GM19467 (cell line): ENCODE results near the gene NCBP1.
"Not testable (repeated sequence)": the region's sequence is repeated elsewhere in the genome, so short reads cannot be mapped to it uniquely, and the experiment has no call there.

ENCODE experiments used
- ATAC-seq: cut with Tn5 transposase; IDR thresholded peaks from one replicate; pipeline ENCODE4 v1.9.1; 2021; ENCODE audit warnings: mild to moderate bottlenecking, moderate library complexity; ENCODE audit not compliant: unreplicated experiment

The NCBP1 gene

GRCh38 chr9:97668485-97668884, 34.9 kb downstream of the NCBP1 start:
- no peak for ATAC-seq

GRCh38 chr9:97670586-97670985, 37.0 kb downstream of the NCBP1 start:
- no peak for ATAC-seq

GRCh38 chr9:97672403-97672802, 38.8 kb downstream of the NCBP1 start:
- no peak for ATAC-seq

GRCh38 chr9:97673922-97674321, 40.3 kb downstream of the NCBP1 start:
- no peak for ATAC-seq

- ATAC-seq = no peak
These were observed 42.0 kb downstream of the NCBP1 start for GRCh38 chr9:97675655-97676054.

GRCh38 chr9:97682242-97682641, 48.6 kb downstream of the NCBP1 start:
- ATAC-seq = no peak

- ATAC-seq = no peak
These were observed 55.0 kb downstream of the NCBP1 start for GRCh38 chr9:97688654-97689053.

GRCh38 chr9:97689401-97690180, 56.0 kb downstream of the NCBP1 start:
- ATAC-seq = no peak

GRCh38 chr9:97694769-97695168, 61.1 kb downstream of the NCBP1 start:
- ATAC-seq = no peak

GRCh38 chr9:97695390-97695789, 61.8 kb downstream of the NCBP1 start:
- ATAC-seq = no peak

- no peak for ATAC-seq
These were observed 62.6 kb downstream of the NCBP1 start for GRCh38 chr9:97695995-97696802.

GRCh38 chr9:97696803-97697601, 63.4 kb downstream of the NCBP1 start, which contains the start of gene XPA:
Gene XPA, minus strand, starts transcription at chr9:97697340. Its CDS starts 48 bp downstream, at chr9:97697292.
- ATAC-seq = peak; percentile 92

GRCh38 chr9:97697837-97698236, 64.2 kb downstream of the NCBP1 start:
- ATAC-seq = no peak

GRCh38 chr9:97698865-97699264, 65.2 kb downstream of the NCBP1 start:
- ATAC-seq = no peak

- ATAC-seq = not testable (repeated sequence)
These were observed 65.7 kb downstream of the NCBP1 start for GRCh38 chr9:97699281-97699680.

GRCh38 chr9:97699824-97700223, 66.2 kb downstream of the NCBP1 start:
- not testable (repeated sequence) for ATAC-seq

- no peak for ATAC-seq
These were observed 70.1 kb downstream of the NCBP1 start for GRCh38 chr9:97703437-97704344.

- ATAC-seq = no peak
These were observed 70.7 kb downstream of the NCBP1 start for GRCh38 chr9:97704345-97704677.

GRCh38 chr9:97704851-97705250, 71.2 kb downstream of the NCBP1 start:
- no peak for ATAC-seq

- no peak for ATAC-seq
These were observed 71.8 kb downstream of the NCBP1 start for GRCh38 chr9:97705354-97705950.
